DMS114 treated with DMSO at 0.1 percent for 48 hours (cell line): Measurements from ENCODE around the gene LYG1.
"Not testable (repeated sequence)": the region's sequence is repeated elsewhere in the genome, so short reads cannot be mapped to it uniquely, and the experiment has no call there.

Source experiments
- DNase-seq: peaks from one replicate; lab custom pipeline; 2025; ENCODE audit not compliant: unreplicated experiment; lab: John Stamatoyannopoulos, UW

LYG1 gene

GRCh38 chr2:99278195-99278765 lies 22.7 kb downstream of the LYG1 start:
- not testable (repeated sequence) for DNase-seq

- DNase-seq, result no peak
Measured at GRCh38 chr2:99275882-99276281, 25.1 kb downstream of the LYG1 start.

GRCh38 chr2:99261242-99261641 lies 39.8 kb downstream of the LYG1 start:
- no peak for DNase-seq

- no peak for DNase-seq
Measured at GRCh38 chr2:99260184-99260583, 40.8 kb downstream of the LYG1 start.

GRCh38 chr2:99259465-99259864 lies 41.5 kb downstream of the LYG1 start:
- no peak for DNase-seq

GRCh38 chr2:99256677-99257076 lies 44.3 kb downstream of the LYG1 start:
- DNase-seq, result no peak

- DNase-seq, result no peak
Measured at GRCh38 chr2:99255491-99256318, 45.3 kb downstream of the LYG1 start, which contains the start of gene LYG2. Gene LYG2 (minus strand): TSS chr2:99255666. CDS start chr2:99254260, 1,406 bp downstream.

GRCh38 chr2:99249951-99250350 lies 51.0 kb downstream of the LYG1 start:
- no peak for DNase-seq

- no peak for DNase-seq
Measured at GRCh38 chr2:99242151-99242550, 58.8 kb downstream of the LYG1 start.

- no peak for DNase-seq
Measured at GRCh38 chr2:99240431-99240830, 60.6 kb downstream of the LYG1 start.

GRCh38 chr2:99238599-99238998 lies 62.4 kb downstream of the LYG1 start:
- DNase-seq, result no peak
